ENCODE data around the gene LYSMD4.

GRCh38 chr15:99753066-99753465, 19.8 kb upstream of the LYSMD4 start:
- no peak for TF ChIP-seq EGR1 (IDR thresholded peaks at IDR 0.05; ENCODE audit: low read depth in 2 of 2)
- no peak for TF ChIP-seq CTCF (IDR thresholded peaks at IDR 0.05; ENCODE audit: low read depth, low read length, missing input control)
- no peak for TF ChIP-seq RAD21 (IDR thresholded peaks at IDR 0.05)
- no peak for TF ChIP-seq SP1 (IDR thresholded peaks at IDR 0.05)
- no peak for TF ChIP-seq MAX (IDR thresholded peaks at IDR 0.05)

All from liver (tissue), 3 donors.